Left colon (tissue), 2 donors: ENCODE data around the gene ST8SIA5. TPM values are rescaled to one million over a fixed set of nuclear protein-coding genes. Genes with fewer than 3 reads are reported as not detected.
A peak's percentile ranks its signal among the peaks of the same experiment; 100 is the strongest.

Source experiments
- ATAC-seq: fragments of 200-7000 bp; cut with Tn5 transposase; one replicate; pipeline ENCODE4 v1.9.1; 2020; ENCODE audit warnings: mild to moderate bottlenecking, moderate library complexity
- DNase-seq, 2 donors: peaks; one replicate each; pipeline ENCODE4 v3.0.0-alpha.2; 2020
- intact Hi-C, 2 donors: fragments of 100-400 bp; cut with DNase I in 1 of 2; cut with micrococcal nuclease in 1 of 2; formaldehyde crosslinking; loops; one replicate each; pipeline versions ENCODE4 v1.11.2 to v1.14.0; 2022; cut with DNase I, micrococcal nuclease
- total RNA-seq, 2 donors: library from RNA; stranded (reverse); fragmentation: NEBNext Ultra II Directional; extraction: Animal tissue kit (Norgen Biotek cat#: 25700); gene quantifications; one replicate each; pipeline ENCODE4 v1.2.1, GENCODE V29; 2021
- donor health status: DM: no; HTN: no; CAD: no.
- donor health status: DM: yes; HTN: yes; CAD: no.

The ST8SIA5 gene
- total RNA-seq, 2 donors from 2014 or later: 0.58 to 0.59 TPM

DNA sequence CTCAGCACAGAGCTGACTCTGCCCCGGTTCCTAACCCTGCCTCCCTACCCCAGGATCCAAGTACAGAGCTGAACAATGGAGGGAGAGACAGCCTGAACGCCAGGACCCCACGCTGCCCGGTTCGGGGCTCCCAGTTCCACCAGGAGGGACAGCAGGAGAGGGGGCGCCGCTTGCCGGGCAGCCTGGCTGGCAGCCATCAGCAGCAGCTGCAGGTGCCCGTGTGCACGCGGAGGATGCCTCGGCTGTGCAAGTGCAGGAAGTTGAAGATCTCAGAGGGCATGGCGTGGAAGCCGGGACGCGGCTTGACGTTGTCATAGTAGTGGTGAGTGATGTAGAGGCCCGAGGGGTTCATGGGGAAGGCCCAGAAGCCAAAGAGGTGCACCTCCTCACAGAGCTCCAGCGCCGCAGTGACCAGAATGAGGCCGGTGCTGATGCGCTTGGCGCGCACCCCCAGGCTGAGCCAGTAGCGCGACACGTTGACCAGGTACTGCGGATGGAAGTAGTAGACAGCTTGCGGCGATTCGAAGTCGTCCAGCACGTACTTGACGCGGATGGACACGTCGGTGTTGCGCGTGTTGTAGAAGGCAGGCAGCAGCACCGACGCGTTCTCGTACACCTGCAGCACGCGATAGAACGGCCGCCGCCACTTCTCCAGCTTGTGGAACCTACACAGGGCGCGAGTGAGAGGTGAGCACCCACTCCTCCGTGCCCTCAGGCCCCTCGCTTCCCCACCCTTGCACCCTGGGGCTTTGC lies 76.8 kb downstream of the ST8SIA5 start:
- no peak for DNase-seq
- no peak for ATAC-seq
- intact Hi-C loops: no loop called here

- no peak for ATAC-seq
- intact Hi-C loops: no loop called here
- DNase-seq: no peak
Measured at GRCh38 chr18:46678785-46679399, 78.0 kb downstream of the ST8SIA5 start.

GRCh38 chr18:46678041-46678440 lies 78.8 kb downstream of the ST8SIA5 start:
- intact Hi-C loops: no loop called here
- ATAC-seq (no peak), DNase-seq (no peak)

DNA sequence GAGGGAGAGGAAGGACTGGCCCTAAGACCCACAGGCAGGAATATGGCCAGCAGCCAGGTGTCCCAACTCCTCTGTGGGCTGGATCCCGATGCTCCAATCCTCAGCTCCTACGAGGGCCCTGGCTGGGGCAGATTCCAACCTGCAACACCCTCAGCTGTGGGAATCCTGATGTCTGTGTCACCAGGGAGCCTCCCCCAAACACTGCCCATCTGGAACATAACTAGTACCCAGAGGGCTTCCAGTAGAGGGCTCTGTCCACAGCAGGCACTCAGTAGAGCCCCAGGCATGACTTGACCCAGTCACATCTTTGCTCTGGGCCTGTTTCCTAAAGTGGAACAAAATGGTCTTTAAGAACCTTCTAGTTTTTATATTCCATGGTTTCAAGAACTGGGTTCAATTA lies 79.2 kb downstream of the ST8SIA5 start:
- intact Hi-C loops: no loop called here
- no peak for ATAC-seq
- no peak for DNase-seq

GRCh38 chr18:46676182-46676835 lies 80.5 kb downstream of the ST8SIA5 start:
- DNase-seq (no peak), ATAC-seq (no peak)
- intact Hi-C loops: no loop called here

DNA sequence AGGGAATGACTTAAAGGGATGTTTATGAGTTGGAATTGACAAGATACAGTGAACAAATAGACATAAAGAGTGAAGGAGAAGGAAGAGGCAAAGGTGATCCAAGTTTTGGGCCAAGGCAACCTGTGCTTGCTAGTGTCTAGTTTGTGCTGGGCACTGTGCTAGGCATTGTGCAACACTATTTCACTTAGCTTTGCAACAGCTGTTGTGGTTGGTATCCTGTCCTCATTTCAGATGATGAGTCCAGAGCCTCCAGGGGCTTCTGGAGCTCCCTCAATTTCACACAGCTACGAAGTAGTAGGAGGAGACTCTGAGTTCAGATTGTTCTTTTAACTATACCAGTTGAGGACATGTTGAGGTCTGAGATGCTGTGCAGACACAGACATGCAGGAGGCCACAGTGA lies 81.7 kb downstream of the ST8SIA5 start:
- intact Hi-C loops: no loop called here
- DNase-seq (no peak), ATAC-seq (no peak)

DNA sequence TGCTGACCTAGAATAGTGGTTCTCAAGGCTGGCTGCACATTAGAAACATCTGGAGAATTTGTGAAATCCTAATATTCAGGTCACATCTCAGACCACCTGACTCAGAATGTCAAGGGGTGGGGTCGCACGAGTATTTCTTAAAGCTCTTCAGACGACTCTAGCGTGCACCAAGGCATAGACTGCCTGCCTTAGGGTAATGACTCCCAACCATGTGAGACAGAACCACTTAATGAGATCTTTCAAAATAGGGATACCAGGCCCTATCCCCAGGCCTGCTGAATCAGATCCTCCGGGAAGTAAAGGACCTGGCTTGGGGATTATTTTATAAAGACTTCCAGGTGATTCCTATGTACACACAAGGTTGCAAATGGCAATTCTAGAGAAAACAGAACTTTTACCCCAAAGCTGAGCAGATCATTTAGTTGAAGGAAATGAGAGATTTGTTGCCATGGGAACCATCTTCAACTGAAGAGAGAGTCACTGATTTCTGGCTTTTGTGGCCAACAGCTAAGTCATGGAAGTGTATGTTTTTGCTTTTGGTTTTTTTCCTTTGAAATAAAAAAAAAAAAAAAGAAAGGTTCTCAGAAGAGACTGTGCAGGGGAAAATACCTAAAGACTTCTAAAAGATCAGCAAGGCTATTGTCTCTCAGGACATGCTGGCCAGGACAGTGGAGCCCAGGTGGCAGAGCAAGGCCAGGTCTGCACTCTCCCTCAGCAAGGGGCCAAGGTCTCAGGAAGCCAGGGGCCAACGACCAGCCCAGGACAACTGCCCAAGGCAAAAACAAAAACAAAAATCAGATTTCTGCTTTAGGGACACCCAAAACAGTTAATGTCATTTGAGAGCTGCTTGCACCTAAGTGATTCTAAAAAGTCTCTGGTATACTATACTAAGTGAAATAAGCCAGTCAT lies 84.5 kb downstream of the ST8SIA5 start:
- no peak for ATAC-seq
- DNase-seq: no peak
- intact Hi-C loops: no loop called here

DNA sequence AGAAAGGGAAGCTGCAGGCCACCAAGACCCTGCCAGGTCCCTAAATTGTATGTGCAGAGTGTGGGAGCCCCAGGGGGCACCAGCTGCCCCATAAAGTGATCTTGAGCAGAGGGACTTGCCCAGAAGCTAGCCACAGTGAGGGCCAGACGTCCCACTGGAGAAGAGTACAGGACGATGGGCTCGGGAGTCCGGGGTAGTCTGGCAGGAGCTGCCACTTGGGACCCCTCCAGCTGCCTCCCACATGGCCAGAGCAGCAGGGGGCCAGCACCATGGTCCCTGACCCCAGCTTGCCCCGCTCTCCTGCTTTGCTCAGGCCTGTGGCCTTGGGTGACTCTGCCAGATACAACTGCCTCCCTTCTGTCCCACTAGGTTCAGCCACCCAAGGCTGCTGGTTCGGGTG lies 88.2 kb downstream of the ST8SIA5 start:
- ATAC-seq: no peak
- DNase-seq: no peak
- intact Hi-C loops: no loop called here

GRCh38 chr18:46668135-46668534 lies 88.7 kb downstream of the ST8SIA5 start:
- intact Hi-C loops: no loop called here
- no peak for DNase-seq
- ATAC-seq: no peak

GRCh38 chr18:46663539-46663938 lies 93.3 kb downstream of the ST8SIA5 start:
- ATAC-seq (no peak), DNase-seq (no peak)
- intact Hi-C loops: loop anchor here in 1 of 2 donors (5.0 kb wide), 1 partner anchor 381 kb away; no protein-coding TSS in a partner anchor

DNA sequence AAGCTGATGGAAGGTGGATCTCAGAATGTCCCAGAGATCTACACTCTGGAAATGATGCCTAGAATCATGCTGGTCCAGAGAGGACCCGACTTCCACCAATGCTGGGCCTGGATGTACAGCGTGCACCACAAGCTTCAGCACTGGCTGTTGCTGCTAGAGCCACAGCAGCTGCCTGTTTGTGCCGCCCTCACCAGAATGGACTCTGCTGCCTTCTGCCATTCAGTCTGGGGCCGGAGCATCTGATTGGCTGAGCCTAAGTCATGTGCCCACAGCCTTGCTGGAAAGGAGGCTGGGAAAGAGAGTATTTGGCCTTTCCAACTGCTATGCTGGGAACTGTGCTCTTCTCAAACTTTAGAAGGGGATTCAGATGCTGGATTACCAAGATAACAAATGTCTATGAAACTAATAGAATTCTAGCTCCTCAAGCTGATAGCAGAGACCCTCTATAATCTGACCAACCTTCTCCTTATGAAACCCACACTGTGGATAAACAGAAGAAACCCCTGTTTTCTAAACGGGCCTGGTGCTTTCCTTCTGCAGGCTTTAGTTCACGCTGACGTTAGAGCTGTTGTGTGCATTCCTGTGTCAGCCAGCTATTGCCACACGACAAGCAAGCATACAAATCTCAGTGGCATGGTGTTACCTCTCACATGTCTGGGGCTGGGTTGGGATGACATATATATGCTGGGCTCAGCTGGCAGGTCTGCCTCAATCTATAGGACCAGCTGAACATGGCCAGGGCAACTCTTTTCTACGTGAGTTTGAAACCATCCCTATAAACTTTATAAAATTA lies 95.7 kb downstream of the ST8SIA5 start:
- intact Hi-C loops: loop anchor here in 1 of 2 donors (5.0 kb wide), 1 partner anchor 379 kb away; no protein-coding TSS in a partner anchor
- ATAC-seq: peak; percentile 35
- DNase-seq: no peak

DNA sequence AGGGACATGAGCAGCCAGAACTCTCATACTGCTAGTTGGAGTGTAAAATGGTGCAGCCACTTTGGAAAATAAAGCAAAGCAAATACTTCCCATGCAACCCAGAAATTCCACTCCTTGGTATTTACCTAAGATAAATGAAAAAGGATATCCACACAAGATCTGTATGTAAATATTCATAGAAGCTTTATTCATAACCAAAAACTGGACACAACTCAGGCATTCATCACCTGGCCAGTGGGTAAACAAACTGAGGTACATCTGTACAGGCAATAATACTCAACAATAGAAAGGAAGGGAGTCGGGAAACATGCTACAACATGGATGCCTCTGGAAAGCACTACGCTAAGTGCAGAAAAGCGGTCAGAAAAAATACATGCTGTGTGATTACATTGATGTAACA lies 97.4 kb downstream of the ST8SIA5 start:
- DNase-seq (no peak), ATAC-seq (no peak)
- intact Hi-C loops: loop anchor here in 1 of 2 donors (5.0 kb wide), 1 partner anchor 512 kb away; no protein-coding TSS in a partner anchor

DNA sequence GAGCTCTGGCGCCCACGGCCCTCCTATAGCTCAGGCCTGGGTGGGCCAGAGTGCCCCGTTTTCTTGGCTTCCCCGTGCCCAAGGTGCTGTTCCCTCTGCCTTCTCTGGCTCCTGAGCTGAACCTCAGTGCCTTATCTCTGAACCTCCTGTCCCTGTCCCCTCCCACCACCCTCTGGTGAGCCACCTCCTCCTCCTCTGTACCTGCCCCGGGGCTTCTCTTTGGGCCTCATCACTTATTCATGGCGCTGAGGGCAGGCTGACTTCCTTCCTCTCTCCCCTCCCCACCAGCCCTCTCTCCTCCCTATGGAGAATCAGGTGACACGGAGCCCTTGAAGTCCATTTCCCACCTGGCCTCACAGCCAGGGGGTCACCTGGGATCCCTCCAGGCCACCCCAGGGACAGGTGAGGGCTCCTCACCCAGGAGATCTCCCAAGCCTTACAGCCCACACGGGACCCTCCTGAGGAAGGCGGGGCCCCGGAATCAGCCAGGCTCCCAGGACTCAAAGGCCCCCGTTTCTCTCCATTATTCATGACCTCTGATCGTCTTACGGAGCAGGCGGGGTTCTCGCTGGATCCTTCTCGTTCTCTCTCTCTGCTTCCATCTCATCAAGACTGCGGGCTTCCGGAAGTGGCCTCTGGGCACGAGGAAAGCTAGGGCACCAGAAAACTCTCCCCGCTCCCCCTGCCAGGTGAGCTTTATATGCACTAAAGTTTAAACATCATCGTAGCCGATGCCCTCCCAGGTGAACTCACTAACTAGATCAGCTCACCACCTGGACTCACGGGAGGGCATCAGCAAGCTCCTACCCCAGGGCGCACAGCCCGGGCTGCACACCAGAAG lies 99.5 kb downstream of the ST8SIA5 start, which contains the start of gene LOXHD1:
TSS of gene LOXHD1 (minus strand) at position 106 of the 841 bp plus-strand sequence. CDS start 187 bp downstream, outside the sequence.
- intact Hi-C loops: loop anchor here in 1 of 2 donors (5.0 kb wide), 1 partner anchor 510 kb away; no protein-coding TSS in a partner anchor
- no peak for DNase-seq
- ATAC-seq: no peak

DNA sequence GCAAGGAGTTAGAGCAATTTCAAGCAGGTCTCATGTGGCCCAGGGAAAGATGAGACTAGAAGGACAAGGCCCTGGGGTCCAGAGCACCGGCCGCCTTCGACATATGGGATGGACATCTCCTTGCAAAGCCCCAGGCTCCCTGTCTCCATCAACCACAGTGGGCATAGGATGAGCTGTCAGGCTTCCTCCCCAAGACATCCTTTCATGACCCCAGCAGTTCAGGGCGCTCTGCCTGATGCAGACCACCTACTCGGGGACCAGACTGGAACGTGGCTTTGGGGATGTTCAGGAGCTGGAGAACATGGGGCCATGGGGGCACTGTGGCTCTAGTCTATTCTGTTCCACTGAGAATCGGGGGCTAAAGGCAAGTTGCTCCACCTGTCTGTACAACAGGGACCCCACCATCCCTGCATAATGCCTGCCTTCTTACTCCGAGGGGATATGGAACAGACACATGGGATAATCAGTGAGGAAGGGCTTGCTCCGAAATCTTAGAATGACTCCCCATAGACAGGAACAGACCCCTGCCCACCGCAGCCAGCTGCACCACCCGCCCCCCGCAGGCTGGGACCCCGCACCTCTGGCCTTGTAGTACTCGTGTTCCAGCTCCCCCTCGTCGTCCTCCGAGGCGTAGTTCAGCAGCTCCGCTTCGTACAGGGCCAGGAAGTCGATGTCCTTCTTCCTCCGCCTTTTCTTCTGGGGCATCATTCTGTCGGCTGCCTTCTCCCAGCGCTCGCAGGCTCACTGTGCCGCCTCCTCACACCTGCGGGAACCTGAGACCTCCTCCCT lies 100.3 kb downstream of the ST8SIA5 start:
- DNase-seq (no peak), ATAC-seq (no peak)
- intact Hi-C loops: loop anchor here in 1 of 2 donors (5.0 kb wide), 1 partner anchor 509 kb away; no protein-coding TSS in a partner anchor

- no peak for ATAC-seq
- intact Hi-C loops: no loop called here
- DNase-seq: no peak
Measured at GRCh38 chr18:46652372-46652771, 104.5 kb downstream of the ST8SIA5 start.

GRCh38 chr18:46650681-46651080 lies 106.2 kb downstream of the ST8SIA5 start:
- no peak for DNase-seq
- intact Hi-C loops: no loop called here
- no peak for ATAC-seq
